ENCODE results near the gene GNG3.

Gene GNG3

GRCh38 chr11:62707277-62707861, at the start of gene GNG3, which contains the start of gene BSCL2:
Gene GNG3, plus strand, starts transcription at chr11:62707676. Its CDS starts 620 bp downstream, at chr11:62708296.
Gene BSCL2, minus strand, starts transcription at chr11:62707424. Its CDS starts 229 bp downstream, at chr11:62707195.
- Histone ChIP-seq H3K36me3 (ENCODE audit: control insufficient read depth, insufficient read depth, low read length) (peaks cover 26% of the 10 kb centered on the region), H3K4me3 (ENCODE audit: low read depth, low read length) (peak within 1 kb of the TSS; percentile 88)

GRCh38 chr11:62664405-62665074, 42.9 kb upstream of the GNG3 start:
- peaks cover 38% of the 10 kb centered on the region for H3K36me3 ChIP-seq (ENCODE audit: control insufficient read depth, insufficient read depth, low read length)
- no peaks in the 10 kb centered on the region for H3K9me3 ChIP-seq (ENCODE audit: control insufficient read depth, insufficient read depth, low read depth, low read length)
- H3K4me3 ChIP-seq (ENCODE audit: low read depth, low read length): peak overlapping the region; percentile 99
- H3K27me3 ChIP-seq (ENCODE audit: control insufficient read depth, insufficient read depth, low read length): no peaks in the 10 kb centered on the region
- H3K9ac ChIP-seq (ENCODE audit: low read length): peak overlapping the region; percentile 98
- H3K4me1 ChIP-seq (ENCODE audit: control insufficient read depth, insufficient read depth, low read length): peaks cover 13% of the 10 kb centered on the region
- H3K27ac ChIP-seq (ENCODE audit: low read depth, low read length): peak overlapping the region; percentile 81

More at GRCh38 chr11:62707277-62707861, at the start of gene GNG3, which contains the start of gene BSCL2:
- Histone ChIP-seq H3K9me3 (ENCODE audit: control insufficient read depth, insufficient read depth, low read depth, low read length) (no peaks in the 10 kb centered on the region), H3K27me3 (ENCODE audit: control insufficient read depth, insufficient read depth, low read length) (no peaks in the 10 kb centered on the region), H3K27ac (ENCODE audit: low read depth, low read length) (peak within 1 kb of the TSS; percentile 29; the same call in 1 of the 2 replicates), H3K9ac (ENCODE audit: low read length) (peak within 1 kb of the TSS; percentile 83), H3K4me1 (ENCODE audit: control insufficient read depth, insufficient read depth, low read length) (peaks cover 22% of the 10 kb centered on the region)

GRCh38 chr11:62665075-62665598, 42.3 kb upstream of the GNG3 start, which contains the start of the genes C11orf98 and CSKMT:
Gene C11orf98, minus strand, starts transcription at chr11:62665210. Its CDS starts 41 bp downstream, at chr11:62665169.
Gene CSKMT, plus strand, starts transcription at chr11:62665312. Its CDS starts 568 bp downstream, at chr11:62665880.
- Histone ChIP-seq H3K4me1 (ENCODE audit: control insufficient read depth, insufficient read depth, low read length) (peaks cover 13% of the 10 kb centered on the region), H3K27ac (ENCODE audit: low read depth, low read length) (peak within 1 kb of the TSS; percentile 81), H3K9me3 (ENCODE audit: control insufficient read depth, insufficient read depth, low read depth, low read length) (no peaks in the 10 kb centered on the region), H3K36me3 (ENCODE audit: control insufficient read depth, insufficient read depth, low read length) (peaks cover 38% of the 10 kb centered on the region), H3K27me3 (ENCODE audit: control insufficient read depth, insufficient read depth, low read length) (no peaks in the 10 kb centered on the region), H3K9ac (ENCODE audit: low read length) (peak within 1 kb of the TSS; percentile 98), H3K4me3 (ENCODE audit: low read depth, low read length) (peak within 1 kb of the TSS; percentile 99)

DNA sequence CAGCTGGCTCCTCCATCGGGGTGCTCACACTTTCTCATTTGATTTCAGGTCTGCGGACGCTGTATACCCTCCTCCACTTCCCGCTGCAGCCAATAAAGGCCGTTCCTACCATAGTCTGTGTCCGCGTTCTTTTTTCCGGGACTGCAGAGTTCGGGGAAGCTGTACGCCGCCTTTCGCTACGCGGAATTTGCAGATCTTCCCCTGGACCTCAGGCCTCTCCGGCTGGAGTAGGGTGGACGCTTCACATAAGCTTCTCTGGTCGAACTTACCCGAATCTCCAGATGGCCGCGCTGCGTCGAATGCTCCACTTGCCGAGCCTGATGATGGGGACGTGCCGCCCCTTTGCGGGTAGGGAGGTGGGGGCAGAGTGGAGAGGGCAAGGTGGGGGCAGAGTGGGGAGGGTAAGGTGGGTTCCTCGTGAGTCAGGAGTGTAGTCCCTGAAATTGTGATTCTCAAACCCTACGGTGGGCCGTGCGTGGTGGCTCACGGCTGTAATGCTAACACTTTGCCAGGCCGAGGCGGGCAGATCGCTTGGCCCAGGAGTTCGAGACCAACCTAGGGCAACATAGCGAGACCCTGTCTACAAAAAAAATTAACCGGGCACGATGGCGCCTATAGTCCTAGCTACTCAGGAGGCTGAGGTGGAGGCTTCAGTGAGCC, 41.7 kb upstream of the GNG3 start:
- Histone ChIP-seq H3K27me3 (ENCODE audit: control insufficient read depth, insufficient read depth, low read length) (no peaks in the 10 kb centered on the region), H3K9me3 (ENCODE audit: control insufficient read depth, insufficient read depth, low read depth, low read length) (no peaks in the 10 kb centered on the region), H3K36me3 (ENCODE audit: control insufficient read depth, insufficient read depth, low read length) (peaks cover 38% of the 10 kb centered on the region), H3K4me1 (ENCODE audit: control insufficient read depth, insufficient read depth, low read length) (peaks cover 13% of the 10 kb centered on the region), H3K9ac (ENCODE audit: low read length) (peak overlapping the region; percentile 98), H3K27ac (ENCODE audit: low read depth, low read length) (peak overlapping the region; percentile 81), H3K4me3 (ENCODE audit: low read depth, low read length) (peak overlapping the region; percentile 99)

DNA sequence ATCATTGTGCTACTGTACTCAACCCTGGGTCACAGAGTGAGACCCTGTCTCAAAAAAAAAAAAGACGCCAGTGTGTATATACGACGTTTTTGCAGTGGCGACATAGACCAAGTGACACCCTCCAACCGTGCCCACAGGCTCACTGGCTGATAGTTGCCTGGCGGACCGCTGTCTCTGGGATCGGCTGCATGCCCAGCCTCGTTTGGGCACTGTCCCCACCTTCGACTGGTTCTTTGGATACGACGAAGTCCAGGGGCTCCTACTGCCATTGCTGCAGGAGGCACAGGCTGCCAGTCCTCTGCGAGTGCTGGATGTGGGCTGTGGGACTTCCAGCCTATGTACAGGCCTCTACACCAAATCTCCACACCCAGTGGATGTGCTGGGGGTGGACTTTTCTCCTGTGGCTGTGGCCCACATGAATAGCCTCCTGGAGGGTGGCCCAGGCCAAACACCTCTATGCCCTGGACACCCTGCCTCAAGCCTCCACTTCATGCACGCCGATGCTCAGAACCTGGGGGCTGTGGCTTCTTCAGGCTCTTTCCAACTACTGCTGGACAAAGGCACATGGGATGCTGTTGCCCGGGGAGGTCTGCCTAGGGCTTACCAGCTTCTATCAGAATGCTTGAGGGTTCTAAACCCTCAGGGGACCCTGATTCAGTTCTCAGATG, 41.1 kb upstream of the GNG3 start:
- Histone ChIP-seq H3K9ac (ENCODE audit: low read length) (peak overlapping the region; percentile 98), H3K4me1 (ENCODE audit: control insufficient read depth, insufficient read depth, low read length) (peaks cover 13% of the 10 kb centered on the region), H3K9me3 (ENCODE audit: control insufficient read depth, insufficient read depth, low read depth, low read length) (no peaks in the 10 kb centered on the region), H3K4me3 (ENCODE audit: low read depth, low read length) (peak overlapping the region; percentile 99), H3K36me3 (ENCODE audit: control insufficient read depth, insufficient read depth, low read length) (peaks cover 38% of the 10 kb centered on the region), H3K27ac (ENCODE audit: low read depth, low read length) (peak overlapping the region; percentile 81; the same call in 1 of the 2 replicates), H3K27me3 (ENCODE audit: control insufficient read depth, insufficient read depth, low read length) (no peaks in the 10 kb centered on the region)

DNA sequence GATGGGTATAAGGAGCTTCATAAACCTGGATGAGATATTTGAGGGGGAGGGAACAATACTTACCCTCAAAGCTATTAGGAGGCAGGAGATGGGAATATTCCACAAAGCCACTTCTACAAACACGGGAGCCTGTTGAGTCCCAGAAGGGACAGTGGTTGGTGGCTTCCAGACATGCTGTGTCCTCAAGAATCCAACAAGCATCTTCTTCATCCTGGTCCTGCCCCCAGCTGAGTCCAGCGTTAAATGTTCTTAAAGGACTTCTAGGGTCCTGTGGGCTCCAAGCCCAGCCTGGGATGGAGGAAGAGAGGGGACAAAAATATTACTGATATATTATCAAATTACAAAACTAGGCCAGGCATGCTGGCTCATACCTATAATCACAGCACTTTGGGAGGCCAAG, 40.0 kb upstream of the GNG3 start:
- Histone ChIP-seq H3K36me3 (ENCODE audit: control insufficient read depth, insufficient read depth, low read length) (peaks cover 31% of the 10 kb centered on the region), H3K4me3 (ENCODE audit: low read depth, low read length) (peak overlapping the region; percentile 99), H3K9me3 (ENCODE audit: control insufficient read depth, insufficient read depth, low read depth, low read length) (no peaks in the 10 kb centered on the region), H3K27me3 (ENCODE audit: control insufficient read depth, insufficient read depth, low read length) (no peaks in the 10 kb centered on the region), H3K4me1 (ENCODE audit: control insufficient read depth, insufficient read depth, low read length) (peaks cover 13% of the 10 kb centered on the region), H3K27ac (ENCODE audit: low read depth, low read length) (0 out of 2 replicates have a peak overlapping the region, but pooled peaks have one; percentile 81), H3K9ac (ENCODE audit: low read length) (peak overlapping the region; percentile 98)

GRCh38 chr11:62669420-62670161, 37.9 kb upstream of the GNG3 start:
- H3K4me3 ChIP-seq (ENCODE audit: low read depth, low read length): no peak overlapping the region
- no peaks in the 10 kb centered on the region for H3K9me3 ChIP-seq (ENCODE audit: control insufficient read depth, insufficient read depth, low read depth, low read length)
- no peaks in the 10 kb centered on the region for H3K27me3 ChIP-seq (ENCODE audit: control insufficient read depth, insufficient read depth, low read length)
- peaks cover 16% of the 10 kb centered on the region for H3K4me1 ChIP-seq (ENCODE audit: control insufficient read depth, insufficient read depth, low read length)
- no peak overlapping the region for H3K27ac ChIP-seq (ENCODE audit: low read depth, low read length)
- peaks cover 35% of the 10 kb centered on the region for H3K36me3 ChIP-seq (ENCODE audit: control insufficient read depth, insufficient read depth, low read length)
- H3K9ac ChIP-seq (ENCODE audit: low read length): no peak overlapping the region

DNA sequence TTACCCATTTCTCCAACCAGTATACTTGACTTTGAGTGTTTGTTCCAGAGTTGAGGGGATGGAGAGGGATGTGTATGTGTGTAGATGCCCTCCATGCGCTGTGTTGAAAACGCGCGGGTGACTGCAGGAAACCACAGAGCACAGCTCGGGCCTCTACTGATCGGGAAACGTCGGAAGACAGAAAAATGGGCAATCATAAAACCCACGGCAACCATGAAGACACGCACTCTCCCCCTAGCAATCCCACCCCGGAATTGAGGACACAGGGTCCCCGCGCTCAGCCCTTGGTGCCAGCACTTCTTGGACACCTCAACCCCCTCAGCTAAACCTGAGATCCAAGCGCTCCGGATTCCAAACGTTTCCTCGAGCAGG, 36.3 kb upstream of the GNG3 start:
- Histone ChIP-seq H3K36me3 (ENCODE audit: control insufficient read depth, insufficient read depth, low read length) (peaks cover 30% of the 10 kb centered on the region), H3K4me1 (ENCODE audit: control insufficient read depth, insufficient read depth, low read length) (peaks cover 15% of the 10 kb centered on the region), H3K27ac (ENCODE audit: low read depth, low read length) (peak overlapping the region; percentile 64), H3K9me3 (ENCODE audit: control insufficient read depth, insufficient read depth, low read depth, low read length) (no peaks in the 10 kb centered on the region), H3K27me3 (ENCODE audit: control insufficient read depth, insufficient read depth, low read length) (no peaks in the 10 kb centered on the region), H3K9ac (ENCODE audit: low read length) (peak overlapping the region; percentile 93), H3K4me3 (ENCODE audit: low read depth, low read length) (peak overlapping the region; percentile 93)

DNA sequence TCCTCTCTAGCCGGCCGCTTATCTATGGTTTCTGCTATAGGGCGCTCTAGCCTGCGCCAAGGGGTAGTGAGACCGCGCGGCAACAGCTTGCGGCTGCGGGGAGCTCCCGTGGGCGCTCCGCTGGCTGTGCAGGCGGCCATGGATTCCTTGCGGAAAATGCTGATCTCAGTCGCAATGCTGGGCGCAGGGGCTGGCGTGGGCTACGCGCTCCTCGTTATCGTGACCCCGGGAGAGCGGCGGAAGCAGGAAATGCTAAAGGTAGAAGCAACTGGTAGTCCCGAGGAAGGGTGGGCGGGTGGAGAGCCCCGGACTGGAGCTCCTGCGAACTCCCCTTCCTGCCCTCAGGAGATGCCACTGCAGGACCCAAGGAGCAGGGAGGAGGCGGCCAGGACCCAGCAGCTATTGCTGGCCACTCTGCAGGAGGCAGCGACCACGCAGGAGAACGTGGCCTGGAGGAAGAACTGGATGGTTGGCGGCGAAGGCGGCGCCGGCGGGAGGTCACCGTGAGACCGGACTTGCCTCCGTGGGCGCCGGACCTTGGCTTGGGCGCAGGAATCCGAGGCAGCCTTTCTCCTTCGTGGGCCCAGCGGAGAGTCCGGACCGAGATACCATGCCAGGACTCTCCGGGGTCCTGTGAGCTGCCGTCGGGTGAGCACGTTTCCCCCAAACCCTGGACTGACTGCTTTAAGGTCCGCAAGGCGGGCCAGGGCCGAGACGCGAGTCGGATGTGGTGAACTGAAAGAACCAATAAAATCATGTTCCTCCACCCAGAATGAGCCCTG, 35.7 kb upstream of the GNG3 start, which contains the start of the genes LBHD1 and UQCC3:
Gene LBHD1, minus strand, starts transcription at position 660 of the 782 bp plus-strand sequence. CDS start 2,236 bp downstream, outside the sequence.
Gene UQCC3, plus strand, starts transcription at position 66 of the 782 bp plus-strand sequence. Its CDS starts 73 bp downstream, at position 139.
- Histone ChIP-seq H3K9me3 (ENCODE audit: control insufficient read depth, insufficient read depth, low read depth, low read length) (no peaks in the 10 kb centered on the region), H3K27me3 (ENCODE audit: control insufficient read depth, insufficient read depth, low read length) (no peaks in the 10 kb centered on the region), H3K9ac (ENCODE audit: low read length) (peak within 1 kb of the TSS; percentile 93), H3K4me1 (ENCODE audit: control insufficient read depth, insufficient read depth, low read length) (peaks cover 9% of the 10 kb centered on the region), H3K4me3 (ENCODE audit: low read depth, low read length) (peak within 1 kb of the TSS; percentile 93), H3K27ac (ENCODE audit: low read depth, low read length) (peak within 1 kb of the TSS; percentile 64), H3K36me3 (ENCODE audit: control insufficient read depth, insufficient read depth, low read length) (peaks cover 30% of the 10 kb centered on the region)
